H1 (cell line): ENCODE data around the gene SCIMP.

Experiments used
- CTCF ChIP-seq, 3 experiments: IDR thresholded peaks; 1 replicate in 2 of 3; 2 replicates in 1 of 3; pipeline versions ENCODE4 v1.5.1 to v1.6.1; 2011; ENCODE audit warnings: low read length in 3 of 3, mild to moderate bottlenecking in 3 of 3, inconsistent platforms in 2 of 3, low read depth in 1 of 3, moderate library complexity in 1 of 3; ENCODE audit not compliant: insufficient read depth in 1 of 3; ENCODE audit errors: control extremely low read depth in 1 of 3
- EZH2 ChIP-seq: fragments of 200-600 bp; sonication (generic); IDR thresholded peaks from 2 replicates; pipeline ENCODE4 v1.7.1; 2012; ENCODE audit warnings: low read depth, mild to moderate bottlenecking, moderate library complexity, low read length, inconsistent platforms; ENCODE audit not compliant: severe bottlenecking
- POLR2A ChIP-seq, 2 experiments: IDR thresholded peaks; 1 replicate in 1 of 2; 2 replicates in 1 of 2; pipeline ENCODE4 v1.6.1; 2011; ENCODE audit warnings: low read depth in 2 of 2, low read length in 2 of 2, mild to moderate bottlenecking in 2 of 2; ENCODE audit errors: control extremely low read depth in 1 of 2
- RAD21 ChIP-seq, 2 experiments: IDR thresholded peaks in 1 of 2; conservative IDR thresholded peaks in 1 of 2; 2 replicates each; pipeline ENCODE4 v1.6.1; 2011; ENCODE audit warnings: low read depth in 2 of 2, low read length in 2 of 2, improper control_type of control experiment in 1 of 2, inconsistent platforms in 1 of 2, mild to moderate bottlenecking in 1 of 2, moderate library complexity in 1 of 2
- TAF1 ChIP-seq: IDR thresholded peaks from 2 replicates; pipeline ENCODE4 v1.6.1; 2011; ENCODE audit warnings: mild to moderate bottlenecking, low read depth, low read length

GRCh38 chr17:5182597-5183409, 51.9 kb downstream of the SCIMP start:
- TF ChIP-seq CTCF (IDR thresholded peaks at IDR 0.05; ENCODE audit: control extremely low read depth in 1 of 3, insufficient read depth in 1 of 3, low read depth in 1 of 3, low read length in 3 of 3): no peak
- no peak for TF ChIP-seq POLR2A (IDR thresholded peaks at IDR 0.05; ENCODE audit: control extremely low read depth in 1 of 2, low read depth in 2 of 2, low read length in 2 of 2)
- TF ChIP-seq TAF1: no peak
- TF ChIP-seq EZH2: no peak
- TF ChIP-seq RAD21 (IDR thresholded peaks at IDR 0.05 in 1 of 2, conservative IDR thresholded peaks at IDR 0.05 in 1 of 2; ENCODE audit: low read depth in 2 of 2, low read length in 2 of 2): no peak
